Endodermal cell (in vitro differentiated cells): ENCODE measurements around the gene ZNF367. TPM values are rescaled to one million over a fixed set of nuclear protein-coding genes. Genes with fewer than 3 reads are reported as not detected.

ENCODE experiments used
- DNase-seq: peaks from one replicate; pipeline ENCODE4 v3.0.0-alpha.2; 2017
- H3K27ac ChIP-seq: 2 replicates; pipeline ENCODE4 v1.5.1; 2013; ENCODE audit warnings: mild to moderate bottlenecking, low read depth, low read length, moderate library complexity
- H3K27me3 ChIP-seq: 2 replicates; pipeline ENCODE4 v1.6.1; 2013; ENCODE audit warnings: mild to moderate bottlenecking, low read length, moderate library complexity; ENCODE audit not compliant: insufficient read depth, control insufficient read depth, poor library complexity, severe bottlenecking
- H3K36me3 ChIP-seq: 2 replicates; pipeline ENCODE4 v1.7.0; 2013; ENCODE audit warnings: mild to moderate bottlenecking, low read length, moderate library complexity; ENCODE audit not compliant: control insufficient read depth, insufficient read depth
- H3K4me1 ChIP-seq: one replicate; pipeline ENCODE4 v1.7.0; 2013; ENCODE audit warnings: low read length; ENCODE audit not compliant: control insufficient read depth, insufficient read depth
- H3K4me3 ChIP-seq: 2 replicates; pipeline ENCODE4 v1.5.1; 2013; ENCODE audit warnings: mild to moderate bottlenecking, low read length, moderate library complexity
- H3K9ac ChIP-seq: 2 replicates; pipeline ENCODE4 v1.6.1; 2013; ENCODE audit warnings: mild to moderate bottlenecking, low read length, moderate library complexity; ENCODE audit not compliant: poor library complexity, severe bottlenecking; ENCODE audit errors: extremely low read depth
- H3K9me3 ChIP-seq: 2 replicates; pipeline ENCODE4 v1.6.1; 2013; ENCODE audit warnings: mild to moderate bottlenecking, low read length, moderate library complexity; ENCODE audit not compliant: control insufficient read depth
- H3K27ac Mint-ChIP-seq: 2 replicates; pipeline ENCODE4 v1.8.0; 2020; ENCODE audit warnings: mixed read lengths
- H3K27me3 Mint-ChIP-seq: 2 replicates; pipeline ENCODE4 v1.8.0; 2021; ENCODE audit warnings: mild to moderate bottlenecking, mixed read lengths; ENCODE audit not compliant: insufficient read depth
- H3K36me3 Mint-ChIP-seq: 2 replicates; pipeline ENCODE4 v1.8.0; 2020; ENCODE audit warnings: low read depth, mixed read lengths
- H3K4me1 Mint-ChIP-seq: 2 replicates; pipeline ENCODE4 v1.8.0; 2020; ENCODE audit warnings: mixed read lengths
- H3K4me3 Mint-ChIP-seq: 2 replicates; pipeline ENCODE4 v1.8.0; 2020; ENCODE audit warnings: mild to moderate bottlenecking, moderate library complexity, mixed read lengths
- H3K9me3 Mint-ChIP-seq: 2 replicates; pipeline ENCODE4 v1.8.0; 2020; ENCODE audit warnings: mild to moderate bottlenecking, mixed read lengths
- WGBS, 2 experiments: methylation state at CpG; one replicate each; pipeline versions ENCODE4 v1.1.5 to v1.1.7; 2013; ENCODE audit warnings: missing lambda C conversion rate in 2 of 2, mixed read lengths in 1 of 2; ENCODE audit not compliant: insufficient coverage in 1 of 2, insufficient read length in 1 of 2; 5-methylcytosine and 5-hydroxymethylcytosine counted together
- total RNA-seq, 2 donors: library from RNA; stranded (reverse); fragmentation: NEBNext Ultra II Directional in 1 of 2; extraction: Animal tissue kit (Norgen Biotek cat#: 25700) in 1 of 2; gene quantifications; 2 replicates in 1 of 2; 3 replicates in 1 of 2; pipeline ENCODE4 v1.2.1, GENCODE V29; 2021
- TF ChIP-seq, protein P1 (sequence below): fragments of 200-600 bp; sonication (generic); conservative IDR thresholded peaks from 2 replicates; pipeline ENCODE4 v1.5.0; 2021; ENCODE audit warnings: antibody characterized with exemption, mild to moderate bottlenecking

Gene ZNF367
- total RNA-seq, 2 donors from 2014 or later: 7.7 to 10.6 TPM

DNA sequence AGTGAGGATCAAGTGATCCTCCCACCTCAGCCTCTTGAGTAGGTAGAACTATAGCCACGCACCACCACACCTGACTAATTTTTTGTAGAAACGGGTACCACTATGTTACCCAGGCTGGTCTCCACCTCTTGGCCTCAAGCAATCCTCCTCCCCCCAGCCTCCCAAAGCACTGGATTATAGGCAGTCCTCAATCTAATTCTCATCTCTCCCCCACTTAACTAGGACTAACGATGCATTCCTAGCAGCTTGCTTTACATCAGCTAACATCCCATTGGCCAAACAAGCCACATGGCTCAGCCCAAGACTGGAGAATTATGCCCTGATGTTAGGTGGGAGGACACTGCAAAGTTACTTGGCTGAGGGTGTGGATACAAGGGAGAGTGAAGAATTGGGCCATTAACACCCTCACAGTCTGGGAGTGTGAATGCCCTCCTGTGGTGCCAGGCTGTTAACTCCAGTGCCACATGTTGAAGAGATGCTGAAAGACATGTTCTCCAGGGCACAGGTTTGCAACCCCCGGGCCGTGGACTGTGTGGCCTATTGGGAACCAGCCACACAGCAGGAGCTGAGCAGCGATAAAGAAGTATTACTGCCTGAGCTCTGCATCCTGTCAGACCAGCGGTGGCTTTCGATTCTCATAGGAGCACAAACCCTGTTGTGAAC, 5.3 kb upstream of the ZNF367 start:
- no peaks in the 10 kb centered on the region for H3K27me3 ChIP-seq
- peak; percentile 92 for DNase-seq
- H3K36me3 Mint-ChIP-seq: no peaks in the 10 kb centered on the region
- TF ChIP-seq, protein P1, sequence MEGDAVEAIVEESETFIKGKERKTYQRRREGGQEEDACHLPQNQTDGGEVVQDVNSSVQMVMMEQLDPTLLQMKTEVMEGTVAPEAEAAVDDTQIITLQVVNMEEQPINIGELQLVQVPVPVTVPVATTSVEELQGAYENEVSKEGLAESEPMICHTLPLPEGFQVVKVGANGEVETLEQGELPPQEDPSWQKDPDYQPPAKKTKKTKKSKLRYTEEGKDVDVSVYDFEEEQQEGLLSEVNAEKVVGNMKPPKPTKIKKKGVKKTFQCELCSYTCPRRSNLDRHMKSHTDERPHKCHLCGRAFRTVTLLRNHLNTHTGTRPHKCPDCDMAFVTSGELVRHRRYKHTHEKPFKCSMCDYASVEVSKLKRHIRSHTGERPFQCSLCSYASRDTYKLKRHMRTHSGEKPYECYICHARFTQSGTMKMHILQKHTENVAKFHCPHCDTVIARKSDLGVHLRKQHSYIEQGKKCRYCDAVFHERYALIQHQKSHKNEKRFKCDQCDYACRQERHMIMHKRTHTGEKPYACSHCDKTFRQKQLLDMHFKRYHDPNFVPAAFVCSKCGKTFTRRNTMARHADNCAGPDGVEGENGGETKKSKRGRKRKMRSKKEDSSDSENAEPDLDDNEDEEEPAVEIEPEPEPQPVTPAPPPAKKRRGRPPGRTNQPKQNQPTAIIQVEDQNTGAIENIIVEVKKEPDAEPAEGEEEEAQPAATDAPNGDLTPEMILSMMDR: no peak
- no peaks in the 10 kb centered on the region for H3K27me3 Mint-ChIP-seq
- WGBS, 2 experiments: 82 to 89% methylated on average over 6 to 8 of the region's 8 CpGs
- no peak overlapping the region for H3K4me3 ChIP-seq
- H3K4me1 Mint-ChIP-seq: peaks cover 28% of the 10 kb centered on the region
- H3K27ac Mint-ChIP-seq: no peak overlapping the region
- no peaks in the 10 kb centered on the region for H3K9me3 ChIP-seq
- no peaks in the 10 kb centered on the region for H3K36me3 ChIP-seq
- H3K27ac ChIP-seq: no peak overlapping the region
- no peaks in the 10 kb centered on the region for H3K9me3 Mint-ChIP-seq
- H3K4me1 ChIP-seq: peaks cover 11% of the 10 kb centered on the region
- no peak overlapping the region for H3K9ac ChIP-seq
- no peak overlapping the region for H3K4me3 Mint-ChIP-seq

DNA sequence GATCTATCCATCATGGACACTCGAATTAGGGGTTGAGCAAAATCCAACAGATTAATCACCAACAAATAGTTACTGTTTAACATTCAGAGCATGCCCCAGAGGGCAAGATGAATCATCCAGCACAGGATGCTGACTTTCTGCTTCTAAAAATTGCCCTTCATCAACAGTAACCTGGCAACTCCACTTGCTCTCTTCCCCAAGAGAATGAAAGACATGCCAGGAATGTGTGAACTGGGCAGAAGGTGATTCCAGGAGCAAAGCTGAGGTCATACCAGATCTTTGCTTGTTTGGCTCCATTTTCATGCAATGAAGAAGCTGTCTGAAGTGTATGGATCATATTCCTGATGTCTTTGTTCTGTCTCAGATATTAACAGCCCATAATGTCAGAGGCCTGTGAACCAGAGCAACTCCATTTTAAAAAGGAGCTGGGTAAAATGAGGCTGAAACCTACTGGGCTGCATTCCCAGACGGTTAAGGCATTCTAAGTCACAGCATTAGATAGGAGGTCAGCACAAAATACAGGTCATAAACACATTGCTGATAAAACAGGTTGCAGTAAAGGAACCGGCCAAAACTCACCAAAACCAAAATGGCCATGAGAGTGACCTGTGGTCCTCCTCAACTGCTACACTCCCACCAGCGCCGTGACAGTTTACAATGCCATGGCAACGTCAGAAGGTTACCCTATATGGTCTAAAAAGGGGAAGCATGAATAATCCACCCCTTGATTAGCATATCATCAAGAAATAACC, 2.5 kb upstream of the ZNF367 start:
- H3K4me1 ChIP-seq: peaks cover 11% of the 10 kb centered on the region
- 28 to 53% methylated on average over 3 to 6 of the region's 6 CpGs for WGBS, 2 experiments
- DNase-seq: peak; percentile 80
- H3K4me1 Mint-ChIP-seq: peaks cover 34% of the 10 kb centered on the region
- H3K27me3 Mint-ChIP-seq: no peaks in the 10 kb centered on the region
- H3K4me3 Mint-ChIP-seq: peak overlapping the region; percentile 74
- H3K27ac ChIP-seq: peak overlapping the region; percentile 91
- TF ChIP-seq, protein P1: no peak
- no peaks in the 10 kb centered on the region for H3K9me3 ChIP-seq
- H3K36me3 Mint-ChIP-seq: no peaks in the 10 kb centered on the region
- peak overlapping the region; percentile 92 for H3K27ac Mint-ChIP-seq
- no peaks in the 10 kb centered on the region for H3K36me3 ChIP-seq
- no peaks in the 10 kb centered on the region for H3K9me3 Mint-ChIP-seq
- H3K9ac ChIP-seq: peak overlapping the region; percentile 27
- H3K27me3 ChIP-seq: no peaks in the 10 kb centered on the region
- H3K4me3 ChIP-seq: no peak overlapping the region

DNA sequence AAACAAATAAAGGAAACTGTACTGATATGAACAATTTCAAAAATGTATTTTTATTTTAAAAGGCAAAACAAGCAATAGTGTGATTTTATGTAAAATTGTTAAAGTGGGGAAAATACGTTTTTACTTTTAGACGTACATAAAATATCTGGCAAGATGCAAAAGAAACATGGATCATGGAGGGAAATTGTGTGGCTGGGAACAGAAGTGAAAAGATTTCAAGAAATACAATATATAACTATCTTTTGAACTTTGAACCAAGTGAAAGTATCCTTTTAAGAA, 1.5 kb upstream of the ZNF367 start:
- Histone ChIP-seq H3K36me3 (no peaks in the 10 kb centered on the region), H3K9ac (peak overlapping the region; percentile 66), H3K27ac (peak overlapping the region; percentile 91), H3K4me1 (peaks cover 11% of the 10 kb centered on the region), H3K27me3 (no peaks in the 10 kb centered on the region), H3K4me3 (peak overlapping the region; percentile 83), H3K9me3 (no peaks in the 10 kb centered on the region)
- no peaks in the 10 kb centered on the region for H3K27me3 Mint-ChIP-seq
- H3K27ac Mint-ChIP-seq: peak overlapping the region; percentile 6
- no peaks in the 10 kb centered on the region for H3K9me3 Mint-ChIP-seq
- WGBS, 2 experiments: 50 to 64% methylated on average over 2 of the region's 2 CpGs
- H3K4me3 Mint-ChIP-seq: peak overlapping the region; percentile 74
- no peak for DNase-seq
- H3K36me3 Mint-ChIP-seq: no peaks in the 10 kb centered on the region
- TF ChIP-seq, protein P1: no peak
- H3K4me1 Mint-ChIP-seq: peaks cover 34% of the 10 kb centered on the region
